H1 (cell line): Measurements from ENCODE around the gene GALNT7.

Experiments used
- NRF1 ChIP-seq: IDR thresholded peaks from 2 replicates; pipeline ENCODE4 v1.6.1; 2011; ENCODE audit warnings: mild to moderate bottlenecking, low read depth, low read length, improper control_type of control experiment
- TF ChIP-seq, protein P1 (sequence below), 3 experiments: IDR thresholded peaks; 1 replicate in 2 of 3; 2 replicates in 1 of 3; pipeline versions ENCODE4 v1.5.1 to v1.6.1; 2011; ENCODE audit warnings: low read length in 3 of 3, mild to moderate bottlenecking in 3 of 3, inconsistent platforms in 2 of 3, low read depth in 1 of 3, moderate library complexity in 1 of 3; ENCODE audit not compliant: insufficient read depth in 1 of 3; ENCODE audit errors: control extremely low read depth in 1 of 3

DNA sequence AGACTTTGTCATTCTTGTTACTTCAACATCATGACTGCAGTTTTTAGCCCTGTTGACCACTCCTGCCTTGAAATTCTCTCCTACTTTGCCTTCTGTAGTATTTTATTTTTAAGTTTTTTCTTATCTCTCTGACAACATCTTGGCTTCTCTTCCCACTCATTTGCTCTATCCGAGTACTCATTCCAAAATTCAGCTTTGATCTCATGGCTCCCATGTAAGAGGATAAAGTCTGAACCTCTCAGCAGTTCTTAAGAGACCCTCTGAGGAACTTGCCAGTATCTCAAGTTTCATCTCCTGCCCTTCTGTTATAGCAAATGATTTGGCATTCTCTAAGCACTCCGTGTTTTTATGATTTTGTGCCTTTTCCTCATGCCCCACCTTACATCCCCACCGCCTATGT is 67.7 kb downstream of the GALNT7 start:
- TF ChIP-seq, protein P1, sequence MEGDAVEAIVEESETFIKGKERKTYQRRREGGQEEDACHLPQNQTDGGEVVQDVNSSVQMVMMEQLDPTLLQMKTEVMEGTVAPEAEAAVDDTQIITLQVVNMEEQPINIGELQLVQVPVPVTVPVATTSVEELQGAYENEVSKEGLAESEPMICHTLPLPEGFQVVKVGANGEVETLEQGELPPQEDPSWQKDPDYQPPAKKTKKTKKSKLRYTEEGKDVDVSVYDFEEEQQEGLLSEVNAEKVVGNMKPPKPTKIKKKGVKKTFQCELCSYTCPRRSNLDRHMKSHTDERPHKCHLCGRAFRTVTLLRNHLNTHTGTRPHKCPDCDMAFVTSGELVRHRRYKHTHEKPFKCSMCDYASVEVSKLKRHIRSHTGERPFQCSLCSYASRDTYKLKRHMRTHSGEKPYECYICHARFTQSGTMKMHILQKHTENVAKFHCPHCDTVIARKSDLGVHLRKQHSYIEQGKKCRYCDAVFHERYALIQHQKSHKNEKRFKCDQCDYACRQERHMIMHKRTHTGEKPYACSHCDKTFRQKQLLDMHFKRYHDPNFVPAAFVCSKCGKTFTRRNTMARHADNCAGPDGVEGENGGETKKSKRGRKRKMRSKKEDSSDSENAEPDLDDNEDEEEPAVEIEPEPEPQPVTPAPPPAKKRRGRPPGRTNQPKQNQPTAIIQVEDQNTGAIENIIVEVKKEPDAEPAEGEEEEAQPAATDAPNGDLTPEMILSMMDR (IDR thresholded peaks at IDR 0.05; ENCODE audit: control extremely low read depth in 1 of 3, insufficient read depth in 1 of 3, low read depth in 1 of 3, low read length in 3 of 3), result no peak
- no peak for TF ChIP-seq NRF1
